Transverse colon (tissue), 4 donors: ENCODE data around the gene HIF3A. TPM values are rescaled to one million over a fixed set of nuclear protein-coding genes. Genes with fewer than 3 reads are reported as not detected.
"Not testable (repeated sequence)": the region's sequence is repeated elsewhere in the genome, so short reads cannot be mapped to it uniquely, and the experiment has no call there.

ENCODE experiments used
- DNase-seq: peaks from one replicate; pipeline ENCODE4 v3.0.0-alpha.2; 2019
- H3K27ac ChIP-seq, 4 donors: fragments of 200-600 bp; sonication (generic); 2 replicates each; pipeline ENCODE4 v1.5.1; 2016 to 2018; ENCODE audit warnings: inconsistent platforms in 4 of 4
- H3K27me3 ChIP-seq: fragments of 200-600 bp; sonication (generic); 2 replicates; pipeline ENCODE4 v1.5.1; 2017; ENCODE audit warnings: inconsistent platforms
- H3K36me3 ChIP-seq, 4 donors: fragments of 200-600 bp; sonication (generic); 2 replicates each; pipeline ENCODE4 v1.5.1; 2017 to 2019; ENCODE audit warnings: inconsistent platforms in 4 of 4
- H3K4me1 ChIP-seq, 4 donors: fragments of 200-600 bp; sonication (generic); 2 replicates each; pipeline ENCODE4 v1.5.1; 2017 to 2020; ENCODE audit warnings: inconsistent platforms in 4 of 4
- H3K4me3 ChIP-seq, 4 donors: fragments of 200-600 bp; sonication (generic); 1 replicate in 1 of 4; 2 replicates in 3 of 4; pipeline versions ENCODE4 v1.5.1 to v1.6.1; 2017 to 2019; ENCODE audit warnings: inconsistent platforms in 4 of 4
- H3K9me3 ChIP-seq, 2 donors: fragments of 200-600 bp; sonication (generic); 2 replicates each; pipeline ENCODE4 v1.5.1; 2017 to 2019; ENCODE audit warnings: inconsistent platforms in 2 of 2
- CTCF ChIP-seq, 5 experiments: fragments of 200-600 bp in 3 of 5; fragments of 450-650 bp in 2 of 5; sonication (generic) in 3 of 5; IDR thresholded peaks; 1 replicate in 2 of 5; 2 replicates in 3 of 5; pipeline ENCODE4 v1.5.1; 2016 to 2017; ENCODE audit warnings: antibody characterized with exemption in 5 of 5, inconsistent platforms in 3 of 5, mild to moderate bottlenecking in 2 of 5, moderate library complexity in 1 of 5
- EP300 ChIP-seq: sonication (generic); formaldehyde crosslinking; IDR thresholded peaks from one replicate; pipeline ENCODE4 v1.6.1; 2017; ENCODE audit warnings: antibody characterized with exemption, low read depth
- POLR2A ChIP-seq: fragments of 450-650 bp; IDR thresholded peaks from one replicate; pipeline ENCODE4 v1.6.1; 2016; ENCODE audit warnings: antibody characterized with exemption, mild to moderate bottlenecking, moderate library complexity
- POLR2AphosphoS5 ChIP-seq, 3 donors: sonication (generic); formaldehyde crosslinking; IDR thresholded peaks; one replicate each; pipeline ENCODE4 v1.6.1; 2016; ENCODE audit warnings: antibody characterized with exemption in 3 of 3
- WGBS, 2 donors: methylation state at CpG; one replicate each; pipeline ENCODE4 v1.1.5; 2018; ENCODE audit warnings: low coverage in 1 of 2; 5-methylcytosine and 5-hydroxymethylcytosine counted together
- in situ Hi-C, 4 donors: fragments of 200-750 bp; cut with MboI; loops; one replicate each; pipeline versions ENCODE4 v1.15.0 to v1.15.1; 2017; ENCODE audit warnings: low sequenced_read_pairs in 3 of 4, low pct_ligation_motif_present in 1 of 4, low pct_unique_long_range_greater_than_20kb in 1 of 4
- intact Hi-C: fragments of 100-400 bp; cut with DNase I; formaldehyde crosslinking; loops from one replicate; pipeline ENCODE4 v1.15.1; 2023; ENCODE audit warnings: low total_unique reads
- total RNA-seq, 4 donors: library from RNA; depleted of rRNA; stranded (reverse); fragments of >200 nt; gene quantifications; one replicate each; pipeline ENCODE4 v1.1.0, GENCODE V29; 2016

Gene HIF3A
- total RNA-seq, 4 donors from 2014 or later, result 37.7 to 227 (median 97.5) TPM

- no peak overlapping the region for H3K27ac ChIP-seq
- DNase-seq, result no peak
- no peaks in the 10 kb centered on the region for H3K9me3 ChIP-seq
- TF ChIP-seq POLR2A, result no peak
- no peak for TF ChIP-seq CTCF (IDR thresholded peaks at IDR 0.05)
- TF ChIP-seq EP300, result no peak
- TF ChIP-seq POLR2AphosphoS5 (IDR thresholded peaks at IDR 0.05), result no peak
- in situ Hi-C loops (loop anchor here (5.0 to 25.0 kb wide), 4 partner anchors 182 to 244 kb away; partner anchors contain the start of gene PGLYRP1 (in 1 of the 4)), intact Hi-C loops (loop anchor here (5.0 kb wide), 1 partner anchor 192 kb away; no protein-coding TSS in a partner anchor)
- no peaks in the 10 kb centered on the region for H3K4me1 ChIP-seq
- H3K36me3 ChIP-seq, result no peaks in the 10 kb centered on the region
- 42 to 63% methylated on average over 7 of the region's 7 CpGs for WGBS, 2 donors
- no peak overlapping the region for H3K4me3 ChIP-seq
- peaks cover 38% of the 10 kb centered on the region for H3K27me3 ChIP-seq
These were observed 27.7 kb upstream of the HIF3A start for GRCh38 chr19:46269101-46269500.

DNA sequence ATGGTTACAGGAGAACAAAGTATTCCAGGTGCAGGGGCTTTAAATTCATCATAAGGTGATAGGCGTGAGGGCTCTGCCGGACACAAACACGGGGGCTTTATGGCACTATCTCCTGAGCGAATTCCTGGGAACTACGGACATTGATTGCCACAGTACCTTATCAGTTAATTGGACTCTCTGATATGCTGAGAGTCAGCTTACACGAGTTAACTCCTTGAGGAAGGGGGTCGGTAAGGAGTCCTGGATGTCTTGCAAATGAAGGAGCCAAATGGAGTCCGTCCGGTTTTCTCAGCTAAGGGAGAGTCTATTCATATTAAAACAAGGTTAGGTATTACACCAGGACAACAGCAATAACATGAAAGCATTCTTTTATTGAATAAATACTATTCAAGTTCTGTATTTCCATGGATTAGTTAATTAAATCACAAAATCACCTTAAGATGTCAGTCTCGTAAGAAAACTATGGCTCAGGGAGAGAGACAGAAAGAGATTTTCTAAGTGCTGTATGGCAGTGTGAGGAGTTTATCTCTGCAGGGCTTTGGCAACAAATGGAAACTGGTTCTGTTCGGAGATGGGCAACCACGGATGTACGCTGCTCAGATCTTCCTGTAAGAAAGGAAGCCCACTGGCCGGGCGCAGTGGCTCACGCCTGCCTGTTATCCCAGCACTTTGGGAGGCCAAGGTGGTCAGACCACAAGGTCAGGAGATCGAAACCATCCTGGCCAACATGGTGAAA, 26.2 kb upstream of the HIF3A start:
- intact Hi-C loops, result no loop called here
- TF ChIP-seq POLR2A (no peak), POLR2AphosphoS5 (IDR thresholded peaks at IDR 0.05) (no peak), CTCF (IDR thresholded peaks at IDR 0.05) (no peak), EP300 (no peak)

GRCh38 chr19:46271481-46272197, 25.2 kb upstream of the HIF3A start:
- no peak for TF ChIP-seq EP300
- TF ChIP-seq POLR2AphosphoS5 (IDR thresholded peaks at IDR 0.05), result no peak
- no peak for TF ChIP-seq CTCF (IDR thresholded peaks at IDR 0.05)
- TF ChIP-seq POLR2A, result no peak
- Histone ChIP-seq H3K4me3 (no peak overlapping the region), H3K27me3 (peaks cover 32% of the 10 kb centered on the region), H3K4me1 (no peaks in the 10 kb centered on the region), H3K36me3 (no peaks in the 10 kb centered on the region), H3K27ac (peak overlapping the region in 1 of 4 donors; percentile 8), H3K9me3 (no peaks in the 10 kb centered on the region)
- intact Hi-C loops, result no loop called here
- in situ Hi-C loops, result loop anchor here in 2 of 4 donors (25.0 kb wide), 1 partner anchor 184 kb away; no protein-coding TSS in a partner anchor
- 58 to 61% methylated on average over 4 to 8 of the region's 8 CpGs for WGBS, 2 donors
- DNase-seq, result no peak

More for the DNA sequence above, 26.2 kb upstream of the HIF3A start:
- H3K27me3 ChIP-seq, result peaks cover 36% of the 10 kb centered on the region
- no peak for DNase-seq
- H3K9me3 ChIP-seq, result no peaks in the 10 kb centered on the region
- H3K4me3 ChIP-seq, result no peak overlapping the region
- H3K4me1 ChIP-seq, result no peaks in the 10 kb centered on the region
- in situ Hi-C loops, result loop anchor here in 2 of 4 donors (25.0 kb wide), 1 partner anchor 183 kb away; no protein-coding TSS in a partner anchor
- WGBS, 2 donors, result 52 to 100% methylated on average over 3 to 17 of the region's 17 CpGs
- H3K36me3 ChIP-seq, result no peaks in the 10 kb centered on the region
- no peak overlapping the region for H3K27ac ChIP-seq

- DNase-seq, H3K4me3 ChIP-seq, intact Hi-C loops, H3K9me3 ChIP-seq, H3K36me3 ChIP-seq, H3K4me1 ChIP-seq, H3K27ac ChIP-seq: not testable (repeated sequence)
- H3K27me3 ChIP-seq, result peaks cover 28% of the 10 kb centered on the region
- in situ Hi-C loops, result loop anchor here in 2 of 4 donors (25.0 kb wide), 1 partner anchor 187 kb away; no protein-coding TSS in a partner anchor
- WGBS, 2 donors, result 59 to 63% methylated on average over 6 of the region's 6 CpGs
These were observed 22.9 kb upstream of the HIF3A start for GRCh38 chr19:46273931-46274330.
